ENCODE results near the gene CBARP. TPM values are rescaled to one million over a fixed set of nuclear protein-coding genes. Genes with fewer than 3 reads are reported as not detected.

The CBARP gene
- total and polyA plus RNA-seq, 9 of the 15 experiments (the other 6 are each of a cell fraction or from before 2014, with no cell fraction given): 0.03 to 8.9 (median 1.2) TPM; not detected in 1

- no peaks in the 10 kb centered on the region for H3K9me1 ChIP-seq (ENCODE audit: control insufficient read depth, insufficient read depth, low read length)
- ChIA-PET CTCF (ENCODE audit: low intra/inter-chr PET ratio) (no interaction called here), POLR2A (interaction anchor here (0.5 to 2.8 kb wide), 7 partner anchors 9 to 1061 kb away, joined by 3 to 14 read pairs (median 4); no protein-coding TSS in a partner anchor)
- no TSS peak for BruUV-seq (replicated peaks)
- H3K79me2 ChIP-seq (ENCODE audit: control insufficient read depth, insufficient read depth, low read length): peaks cover 66% of the 10 kb centered on the region
- intact Hi-C loops (cut with micrococcal nuclease): loop anchor here (10.0 kb wide), 1 partner anchor 174 kb away; no protein-coding TSS in a partner anchor
- H3K4me2 ChIP-seq (ENCODE audit: insufficient read depth, low read length): peak overlapping the region; percentile 93
- peaks cover 26% of the 10 kb centered on the region for H4K20me1 ChIP-seq (replicated peaks; ENCODE audit: control insufficient read depth, insufficient read depth, low read length)
- H3K9me3 ChIP-seq (replicated peaks; ENCODE audit: control insufficient read depth, insufficient read depth, low read depth, low read length): no peaks in the 10 kb centered on the region
- H3K27me3 ChIP-seq (ENCODE audit: control insufficient read depth in 2 of 2, insufficient read depth in 2 of 2, low read length in 2 of 2): no peaks in the 10 kb centered on the region
- peaks cover 53% of the 10 kb centered on the region for H3K36me3 ChIP-seq (ENCODE audit: control insufficient read depth, insufficient read depth, low read length)
- no peak overlapping the region for H2AFZ ChIP-seq (ENCODE audit: low read depth, low read length)
- FAIRE-seq: peak; percentile 40
- H3K4me3 ChIP-seq: peak overlapping the region; percentile 68
- H3K27ac ChIP-seq (ENCODE audit: extremely low read depth, low read depth, low read length): peak overlapping the region; percentile 92
- H3K9ac ChIP-seq (ENCODE audit: insufficient read depth in 1 of 2, low read depth in 2 of 2, low read length in 2 of 2): peak overlapping the region; percentile 90 to 99
- H3K4me1 ChIP-seq (replicated peaks in 1 of 2; ENCODE audit: control insufficient read depth in 2 of 2, insufficient read depth in 2 of 2, low read length in 2 of 2): peaks cover 67 to 98% of the 10 kb centered on the region in 2 experiments
- ATAC-seq: no peak
- in situ Hi-C loops (cut with MboI): no loop called here
- peak in 1 of 4 experiments; percentile 62 for DNase-seq (ENCODE audit: extremely low read depth in 1 of 4, low spot score in 3 of 4)
- WGBS (ENCODE audit: insufficient coverage, low coverage, missing lambda C conversion rate): 10% methylated on average over 26 of the region's 26 CpGs
- TF ChIP-seq CREB1 (IDR thresholded peaks at IDR 0.05): no peak
- TF ChIP-seq CREB1 (CRISPR knock-in tag; IDR thresholded peaks at IDR 0.05): no peak
- no peak for TF ChIP-seq FOXK2 (conservative IDR thresholded peaks at IDR 0.05 in 1 of 2, IDR thresholded peaks at IDR 0.05 in 1 of 2; ENCODE audit: low read depth in 2 of 2)
- no peak for TF ChIP-seq SAFB (IDR thresholded peaks at IDR 0.05; ENCODE audit: borderline replicate concordance, low read depth, low read length)
- TF ChIP-seq SP1 (CRISPR knock-in tag; IDR thresholded peaks at IDR 0.05): 0 out of 2 replicates have a peak, but pooled peaks have one; percentile 56
- TF ChIP-seq SMAD3 (CRISPR knock-in tag; conservative IDR thresholded peaks at IDR 0.05): no peak
- TF ChIP-seq POLR2B (IDR thresholded peaks at IDR 0.05; ENCODE audit: low read depth, partially characterized antibody): peak; percentile 11
- peak in 1 of 2 experiments; percentile 59 for TF ChIP-seq E2F6 (IDR thresholded peaks at IDR 0.05; ENCODE audit: borderline replicate concordance in 1 of 2, extremely low read depth in 1 of 2, insufficient read depth in 1 of 2, insufficient read length in 1 of 2, low read depth in 1 of 2, low read length in 1 of 2, poor library complexity in 1 of 2, severe bottlenecking in 1 of 2)
- TF ChIP-seq PML (IDR thresholded peaks at IDR 0.05; ENCODE audit: low read length): peak; percentile 12; the same call in 1 of the 2 replicates
- peak; percentile 42; the same call in 1 of the 2 replicates for TF ChIP-seq ARID4B (CRISPR knock-in tag; IDR thresholded peaks at IDR 0.05)
These were observed 33.2 kb upstream of the CBARP start for GRCh38 chr19:1270854-1271527.

All from K562 (cell line).